RWPE1 (cell line): ENCODE measurements around the gene MBP.
"Not testable (repeated sequence)": the region's sequence is repeated elsewhere in the genome, so short reads cannot be mapped to it uniquely, and the experiment has no call there.

Experiments
- CTCF ChIA-PET: fragments of 350-600 bp; sonication (Branson Sonifier 250); formaldehyde crosslinking; extraction: SDS; loops from one replicate; lab custom pipeline; 2021; lab: Yijun Ruan, JAX
- POLR2A ChIA-PET: fragments of 400-600 bp; formaldehyde crosslinking; extraction: SDS; loops from one replicate; lab custom pipeline; 2020; ENCODE audit warnings: antibody characterized with exemption; ENCODE audit not compliant: low non-redundant PET; lab: Yijun Ruan, JAX
- DNase-seq: peaks from one replicate; pipeline ENCODE4 v3.0.0; 2012; ENCODE audit warnings: low spot score
- H3K27ac ChIP-seq: fragments of 450-650 bp; 2 replicates; pipeline ENCODE4 v1.5.1; 2017
- TF ChIP-seq, protein P1 (sequence below): fragments of 450-650 bp; conservative IDR thresholded peaks from 2 replicates; pipeline ENCODE4 v1.5.1; 2017; ENCODE audit warnings: low read depth, mild to moderate bottlenecking

MBP gene

DNA sequence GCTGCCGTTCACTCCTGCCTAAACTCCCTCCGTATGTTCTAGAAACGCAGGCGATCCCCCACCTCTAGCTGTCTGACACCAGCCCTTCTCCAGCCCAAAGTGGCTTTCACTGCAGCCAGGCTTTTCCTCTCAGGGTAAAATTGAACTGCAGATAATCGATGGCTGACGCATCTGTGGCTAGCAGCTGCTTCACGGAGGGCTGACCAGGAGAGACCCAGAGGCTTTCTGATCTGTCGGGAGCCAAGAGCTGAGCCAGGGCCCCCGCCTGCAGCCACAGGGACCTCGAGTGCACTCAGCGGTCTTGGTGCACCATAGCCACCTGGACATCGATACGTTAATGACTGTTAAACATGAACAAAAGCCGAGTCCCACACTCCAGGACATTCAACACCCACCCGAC, 107.5 kb downstream of the MBP start:
- POLR2A ChIA-PET: no interaction called here
- CTCF ChIA-PET: interaction anchor here (0.7 kb wide), 1 partner anchor 93 kb away, joined by 3 read pairs; no protein-coding TSS in a partner anchor

DNA sequence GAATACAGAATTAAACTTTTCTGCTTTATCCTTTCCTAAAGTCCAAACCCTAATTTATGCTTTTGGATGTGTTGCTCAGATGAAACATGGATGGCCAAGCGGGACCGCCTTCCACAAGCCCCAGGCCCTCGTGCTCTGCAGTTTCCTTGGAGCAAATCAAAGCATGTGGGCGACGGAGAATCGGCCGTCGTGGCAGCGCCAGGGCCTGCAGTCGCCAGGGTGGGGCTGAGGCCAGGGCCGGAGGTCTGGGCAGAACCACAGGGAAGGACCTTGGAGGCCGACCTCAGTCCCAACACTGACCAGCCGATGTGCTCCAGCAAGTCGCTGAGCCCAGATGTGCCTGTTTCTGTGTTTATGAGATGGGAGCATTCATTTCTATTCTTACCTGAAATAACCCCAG, 108.1 kb downstream of the MBP start:
- POLR2A ChIA-PET: no interaction called here
- H3K27ac ChIP-seq: no peak overlapping the region
- CTCF ChIA-PET: no interaction called here
- DNase-seq: no peak
- TF ChIP-seq, protein P1, sequence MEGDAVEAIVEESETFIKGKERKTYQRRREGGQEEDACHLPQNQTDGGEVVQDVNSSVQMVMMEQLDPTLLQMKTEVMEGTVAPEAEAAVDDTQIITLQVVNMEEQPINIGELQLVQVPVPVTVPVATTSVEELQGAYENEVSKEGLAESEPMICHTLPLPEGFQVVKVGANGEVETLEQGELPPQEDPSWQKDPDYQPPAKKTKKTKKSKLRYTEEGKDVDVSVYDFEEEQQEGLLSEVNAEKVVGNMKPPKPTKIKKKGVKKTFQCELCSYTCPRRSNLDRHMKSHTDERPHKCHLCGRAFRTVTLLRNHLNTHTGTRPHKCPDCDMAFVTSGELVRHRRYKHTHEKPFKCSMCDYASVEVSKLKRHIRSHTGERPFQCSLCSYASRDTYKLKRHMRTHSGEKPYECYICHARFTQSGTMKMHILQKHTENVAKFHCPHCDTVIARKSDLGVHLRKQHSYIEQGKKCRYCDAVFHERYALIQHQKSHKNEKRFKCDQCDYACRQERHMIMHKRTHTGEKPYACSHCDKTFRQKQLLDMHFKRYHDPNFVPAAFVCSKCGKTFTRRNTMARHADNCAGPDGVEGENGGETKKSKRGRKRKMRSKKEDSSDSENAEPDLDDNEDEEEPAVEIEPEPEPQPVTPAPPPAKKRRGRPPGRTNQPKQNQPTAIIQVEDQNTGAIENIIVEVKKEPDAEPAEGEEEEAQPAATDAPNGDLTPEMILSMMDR: no peak

More for the DNA sequence above, 107.5 kb downstream of the MBP start:
- no peak for DNase-seq
- TF ChIP-seq, protein P1: no peak
- H3K27ac ChIP-seq: no peak overlapping the region

DNA sequence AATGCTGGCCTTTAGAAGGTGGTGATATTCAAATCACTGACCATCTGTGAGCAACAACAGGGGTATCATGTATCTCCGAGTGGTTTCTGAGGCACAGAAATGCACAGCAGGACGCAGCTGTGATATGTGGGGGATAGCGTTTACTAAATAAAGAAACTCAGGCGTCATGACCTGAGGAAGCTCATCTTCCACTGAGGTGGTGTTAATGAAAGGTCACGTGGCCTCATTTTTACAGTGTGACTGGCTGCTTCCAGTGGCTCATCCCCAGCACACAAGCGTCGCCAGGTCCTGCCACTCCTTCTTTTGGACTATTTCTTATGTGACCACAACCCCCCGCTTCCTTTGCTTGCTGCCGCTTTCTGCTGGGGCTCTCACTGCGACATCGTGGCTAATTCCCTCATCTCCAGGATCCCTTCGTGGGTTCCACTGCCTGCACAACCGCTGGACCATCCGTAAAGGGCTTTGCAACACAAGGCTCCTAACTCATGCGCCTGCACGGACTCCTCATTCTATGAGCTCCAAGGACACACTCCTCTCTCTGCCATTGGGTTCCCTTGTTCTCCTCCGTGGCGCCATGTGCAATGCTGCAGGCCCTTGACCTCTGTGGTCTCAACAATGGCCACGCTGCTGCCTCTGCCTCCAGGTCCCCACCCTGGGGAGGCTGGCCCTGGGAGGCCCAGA, 109.3 kb downstream of the MBP start:
- DNase-seq: no peak
- no peak overlapping the region for H3K27ac ChIP-seq
- TF ChIP-seq, protein P1: no peak
- POLR2A ChIA-PET: no interaction called here
- CTCF ChIA-PET: interaction anchor here (0.7 kb wide), 1 partner anchor 49 kb away, joined by 3 read pairs; no protein-coding TSS in a partner anchor

DNA sequence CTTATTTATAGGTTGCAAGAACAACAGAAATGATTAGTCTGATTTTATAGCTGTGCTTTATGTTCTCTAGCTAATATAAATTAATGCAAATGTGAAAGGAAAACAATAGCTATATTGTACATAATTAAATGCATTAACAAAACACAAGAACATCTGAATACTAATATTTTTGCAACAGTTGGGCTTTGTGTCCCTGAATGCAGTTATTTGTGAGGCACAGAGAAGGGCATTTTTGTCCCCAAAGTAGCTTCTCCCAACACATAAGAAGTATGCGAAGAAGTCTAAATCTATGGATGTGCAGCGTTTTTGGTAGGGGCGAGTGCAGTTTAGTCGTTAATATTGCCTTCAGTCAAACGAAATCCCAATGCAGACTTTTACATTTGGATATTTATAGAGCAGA, 110.0 kb downstream of the MBP start:
- no peak overlapping the region for H3K27ac ChIP-seq
- POLR2A ChIA-PET: no interaction called here
- CTCF ChIA-PET: no interaction called here
- TF ChIP-seq, protein P1: no peak
- DNase-seq: no peak

DNA sequence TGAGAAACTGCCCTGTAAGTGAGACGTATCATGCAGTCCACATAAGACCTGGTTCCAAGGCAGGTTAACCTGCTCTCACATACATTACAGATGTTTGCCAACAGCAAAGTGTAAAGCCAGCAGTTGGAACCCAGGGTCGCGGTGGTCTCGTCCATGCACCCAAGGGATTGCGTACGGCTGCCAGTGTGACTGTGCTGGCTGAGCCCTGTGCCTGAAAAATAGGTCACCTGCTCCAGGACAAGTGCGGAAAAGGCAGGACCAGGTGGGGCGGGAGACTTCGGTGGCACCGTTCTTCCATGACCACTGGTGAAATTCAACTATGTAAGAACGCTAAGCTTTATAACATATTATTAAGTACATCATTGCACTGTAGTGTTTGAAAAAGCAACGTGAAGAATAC, 110.5 kb downstream of the MBP start:
- TF ChIP-seq, protein P1: no peak
- ChIA-PET POLR2A (no interaction called here), CTCF (no interaction called here)
- no peak for DNase-seq
- H3K27ac ChIP-seq: no peak overlapping the region

DNA sequence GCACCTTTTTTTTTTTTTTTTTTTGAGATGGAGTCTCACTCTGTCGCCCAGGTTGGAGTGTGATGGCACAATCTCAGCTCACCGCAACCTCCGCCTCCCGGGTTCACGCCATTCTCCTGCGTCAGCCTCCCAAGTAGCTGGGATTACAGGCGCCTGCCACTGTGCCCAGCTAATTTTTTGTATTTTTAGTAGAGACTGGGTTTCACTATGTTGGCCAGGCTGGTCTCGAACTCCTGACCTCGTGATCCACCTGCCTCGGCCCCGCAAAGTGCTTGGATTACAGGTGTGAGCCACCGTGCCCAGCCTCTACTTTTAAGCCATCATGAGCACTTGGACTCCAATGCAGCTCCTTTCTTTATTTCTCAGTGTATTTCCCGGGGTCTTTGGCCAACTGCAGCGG, 111.1 kb downstream of the MBP start:
- H3K27ac ChIP-seq, CTCF ChIA-PET, DNase-seq, POLR2A ChIA-PET: not testable (repeated sequence)

DNA sequence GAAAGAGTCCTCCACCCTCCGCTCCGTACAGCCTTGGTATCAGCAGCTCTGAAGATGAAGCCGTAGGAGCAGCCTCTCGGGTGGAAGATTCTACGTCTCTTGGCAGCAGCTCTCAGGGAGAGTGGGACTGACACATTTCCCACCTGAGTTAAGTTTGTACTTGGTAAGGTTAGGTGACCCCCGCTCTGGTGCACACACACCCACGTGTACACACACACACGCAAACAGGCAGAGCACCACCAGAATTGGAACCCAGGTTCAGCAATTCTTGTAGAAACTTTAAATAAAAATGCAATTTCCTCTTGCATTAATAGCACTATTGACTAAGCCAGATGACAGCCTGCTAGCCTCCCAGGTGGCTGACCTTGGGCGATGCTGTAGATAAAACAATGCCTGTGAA, 111.5 kb downstream of the MBP start:
- no peak overlapping the region for H3K27ac ChIP-seq
- no peak for DNase-seq
- ChIA-PET POLR2A (no interaction called here), CTCF (no interaction called here)
- TF ChIP-seq, protein P1: no peak
